ENCODE data around the gene ZNF583.

Gene ZNF583

DNA sequence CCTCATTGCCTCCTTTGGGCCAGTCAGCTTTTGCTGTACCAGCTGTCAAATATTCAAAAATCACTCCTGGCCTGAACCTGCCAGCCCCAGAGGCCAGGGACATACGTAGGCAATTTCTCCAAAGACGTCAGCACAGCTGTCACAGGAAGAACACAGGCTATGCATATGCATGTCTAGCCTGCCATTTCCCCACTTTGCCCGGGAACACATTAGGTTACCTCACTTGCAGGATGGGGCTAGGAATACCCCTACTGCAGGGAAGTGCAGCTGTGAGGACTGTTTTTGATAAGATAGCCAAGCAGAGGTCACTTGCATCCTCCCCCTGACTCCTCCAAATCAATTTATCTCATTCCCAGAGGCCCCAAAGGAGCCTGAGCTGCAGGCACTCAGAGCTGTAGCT lies 70.2 kb downstream of the ZNF583 start:
- DNase-seq (ENCODE audit: low read depth): no peak

DNA sequence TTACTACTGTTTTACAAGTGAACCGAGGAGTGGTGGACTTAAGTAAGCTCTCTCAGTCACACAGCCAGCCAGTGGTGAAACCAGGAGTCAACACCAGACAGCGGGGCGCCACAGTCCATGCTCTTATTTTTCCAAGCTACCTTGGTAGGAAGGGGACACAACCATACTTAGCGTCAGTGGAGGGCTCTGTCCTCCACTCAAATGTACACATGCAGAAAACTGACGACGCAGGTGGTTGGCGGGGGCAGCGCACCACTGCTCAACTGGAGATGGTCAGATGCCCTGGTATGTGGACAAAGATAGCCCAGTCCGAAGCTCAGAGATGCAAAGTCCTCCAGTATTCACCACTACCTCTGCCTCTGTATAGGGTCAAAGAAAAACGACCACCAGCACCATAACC lies 72.0 kb downstream of the ZNF583 start:
- DNase-seq (ENCODE audit: low read depth): no peak

Measured in fibroblast of gingiva (primary cell).